ENCODE results near the gene DNAH1. TPM values are rescaled to one million over a fixed set of nuclear protein-coding genes. Genes with fewer than 3 reads are reported as not detected.
A peak's percentile ranks its signal among the peaks of the same experiment; 100 is the strongest.

DNAH1 gene
- total RNA-seq, 2 donors from 2014 or later, result 7.0 to 9.1 TPM

DNA sequence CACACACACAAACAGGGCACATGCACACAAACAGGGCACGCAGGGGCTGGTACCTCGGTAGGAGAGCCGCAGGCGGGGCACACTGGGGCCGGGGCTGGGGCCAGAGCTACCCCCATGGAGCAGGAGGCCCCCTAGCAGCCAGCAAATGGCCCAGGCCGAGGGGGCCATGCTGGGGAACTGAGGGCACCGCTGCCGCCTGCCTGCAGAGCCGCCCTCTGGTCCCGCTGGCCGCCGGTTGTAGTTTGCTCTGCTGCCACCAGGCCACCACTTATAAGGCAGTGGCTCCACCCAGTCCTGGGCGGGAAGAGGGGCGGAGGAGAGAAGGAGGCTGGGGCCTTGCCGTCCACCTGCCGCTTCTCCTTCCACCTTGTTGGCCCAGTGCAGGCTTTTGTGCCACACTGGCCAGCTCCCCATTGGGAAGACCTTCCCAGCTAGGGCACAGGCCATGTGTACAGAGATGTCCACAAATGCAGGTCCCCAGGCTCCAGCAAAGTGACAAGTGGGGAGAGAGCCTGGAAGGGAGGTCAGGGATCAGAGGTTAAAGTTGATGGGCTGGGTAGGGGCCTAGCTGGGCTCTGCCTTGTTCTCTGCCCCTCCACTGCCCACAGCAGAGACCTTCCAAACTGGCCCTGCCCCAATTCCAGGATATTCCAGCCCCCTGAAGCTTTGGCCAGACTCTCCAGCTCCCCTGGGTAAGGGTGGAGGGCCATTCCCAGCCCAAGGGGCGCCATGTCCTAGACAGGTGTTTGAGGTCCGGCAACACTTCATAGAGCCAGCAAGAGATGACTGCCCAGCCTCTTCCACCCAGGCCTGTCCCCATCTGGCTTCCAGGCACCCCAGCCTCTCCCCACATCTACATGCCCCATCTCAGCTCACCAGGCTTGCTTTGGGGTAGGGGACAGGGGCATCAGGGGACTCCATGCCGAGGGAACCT, 129.0 kb downstream of the DNAH1 start, which contains the start of gene SEMA3G:
Gene SEMA3G (minus strand): TSS at position 244 of the 934 bp plus-strand sequence. CDS start 76 bp downstream, at position 168.
- DNase-seq, result peak; percentile 81
- Histone ChIP-seq H3K27me3 (no peaks in the 10 kb centered on the region), H3K4me1 (no peaks in the 10 kb centered on the region), H3K9me3 (no peaks in the 10 kb centered on the region), H3K9ac (ENCODE audit: low read depth in 2 of 2, low read length in 2 of 2) (no peak within 1 kb of the TSS), H3K36me3 (no peaks in the 10 kb centered on the region), H3K27ac (no peak within 1 kb of the TSS), H3K4me3 (no peak within 1 kb of the TSS)
- TF ChIP-seq CTCF (IDR thresholded peaks at IDR 0.05), result peak; percentile 60
- intact Hi-C loops (cut with DNase I), result loop anchor here (5.0 kb wide), 1 partner anchor 213 kb away; no protein-coding TSS in a partner anchor

DNA sequence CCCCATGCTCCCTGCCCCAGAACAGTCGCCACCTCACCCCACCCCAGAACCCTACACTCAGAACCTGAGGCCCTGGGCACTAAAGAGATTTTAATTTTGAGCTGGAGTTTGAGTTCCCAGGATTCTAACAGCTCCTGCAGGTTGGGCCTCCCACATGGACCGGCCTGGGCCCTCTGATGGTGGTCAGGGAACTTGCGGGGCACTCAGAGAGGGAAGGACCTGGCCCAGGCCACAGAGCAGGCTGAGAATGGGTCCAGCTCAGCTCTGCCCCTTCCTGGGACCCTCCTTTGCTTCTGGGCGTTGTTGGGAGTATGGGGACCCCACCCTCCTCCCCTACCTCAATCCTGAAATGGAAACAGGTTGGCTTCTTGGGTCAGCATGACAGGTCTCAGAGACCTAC, 129.9 kb downstream of the DNAH1 start:
- intact Hi-C loops (cut with DNase I), result loop anchor here (2.0 to 5.0 kb wide), 2 partner anchors 17 to 214 kb away; no protein-coding TSS in a partner anchor
- Histone ChIP-seq H3K4me1 (no peaks in the 10 kb centered on the region), H3K27ac (no peak overlapping the region), H3K4me3 (no peak overlapping the region), H3K27me3 (no peaks in the 10 kb centered on the region), H3K9ac (ENCODE audit: low read depth in 2 of 2, low read length in 2 of 2) (no peak overlapping the region), H3K36me3 (no peaks in the 10 kb centered on the region), H3K9me3 (no peaks in the 10 kb centered on the region)
- no peak for DNase-seq
- no peak for TF ChIP-seq CTCF (IDR thresholded peaks at IDR 0.05)

GRCh38 chr3:52446631-52447511, 130.8 kb downstream of the DNAH1 start:
- no peaks in the 10 kb centered on the region for H3K4me1 ChIP-seq
- H3K9ac ChIP-seq (ENCODE audit: low read depth in 2 of 2, low read length in 2 of 2), result peak overlapping the region in 1 of 2 donors; percentile 5
- intact Hi-C loops (cut with DNase I), result loop anchor here (2.0 to 5.0 kb wide), 2 partner anchors 18 to 215 kb away; no protein-coding TSS in a partner anchor
- no peak overlapping the region for H3K27ac ChIP-seq
- peak; percentile 100 for TF ChIP-seq CTCF (IDR thresholded peaks at IDR 0.05)
- no peaks in the 10 kb centered on the region for H3K27me3 ChIP-seq
- no peaks in the 10 kb centered on the region for H3K36me3 ChIP-seq
- H3K4me3 ChIP-seq, result no peak overlapping the region
- DNase-seq, result peak; percentile 69
- no peaks in the 10 kb centered on the region for H3K9me3 ChIP-seq

DNA sequence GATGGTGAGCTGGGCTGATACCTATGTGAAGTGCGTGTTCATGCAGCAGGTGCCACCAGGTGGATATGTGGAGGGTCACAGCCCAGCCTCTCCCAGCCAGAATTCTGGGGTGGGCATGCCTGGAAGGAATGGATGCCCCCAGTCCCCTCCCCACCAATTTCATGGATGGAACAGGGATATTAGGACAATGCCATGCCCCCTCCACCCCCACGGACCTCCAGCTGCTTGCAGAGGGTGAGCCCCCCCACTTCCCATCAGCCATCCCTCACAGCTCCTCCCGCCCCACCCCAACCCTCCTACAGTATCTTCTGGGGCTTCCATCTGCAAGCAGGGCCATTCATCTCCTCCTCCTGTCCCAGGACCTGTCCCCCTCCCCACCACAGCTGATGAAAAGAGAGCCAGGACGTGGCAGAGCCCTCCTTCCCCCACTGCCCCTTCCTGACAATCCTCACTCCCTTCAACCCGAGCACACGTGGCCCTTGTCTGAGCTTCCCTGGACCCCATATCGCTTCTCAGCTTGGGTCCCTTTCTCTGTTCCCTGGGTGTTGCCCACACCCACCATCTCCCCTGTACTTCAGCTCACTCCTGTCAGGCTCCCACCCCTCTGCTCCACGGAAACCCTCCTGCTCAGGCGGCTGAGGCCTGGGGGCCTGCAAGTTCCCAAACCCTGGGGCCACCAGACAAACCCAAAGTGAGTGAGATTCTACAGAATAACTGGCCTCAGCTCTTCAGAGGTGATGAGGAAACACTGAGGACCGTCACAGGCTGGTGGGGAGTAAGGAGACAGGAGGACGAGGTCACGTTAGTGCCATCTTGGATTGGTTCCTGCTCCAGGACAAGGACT, 131.6 kb downstream of the DNAH1 start:
- TF ChIP-seq CTCF (IDR thresholded peaks at IDR 0.05), result no peak
- H3K4me3 ChIP-seq, result no peak overlapping the region
- H3K9ac ChIP-seq (ENCODE audit: low read depth in 2 of 2, low read length in 2 of 2), result no peak overlapping the region
- no peaks in the 10 kb centered on the region for H3K4me1 ChIP-seq
- no peaks in the 10 kb centered on the region for H3K9me3 ChIP-seq
- DNase-seq, result no peak
- no peaks in the 10 kb centered on the region for H3K27me3 ChIP-seq
- no peak overlapping the region for H3K27ac ChIP-seq
- H3K36me3 ChIP-seq, result no peaks in the 10 kb centered on the region
- intact Hi-C loops (cut with DNase I), result loop anchor here (2.0 to 5.0 kb wide), 2 partner anchors 19 to 215 kb away; no protein-coding TSS in a partner anchor

Small RNA genes within 50 kb of the gene (microRNA-seq; reads per million reads assigned to microRNA genes)
- gene MIR135A1 (2.2 reads per million), gene MIRLET7G (116,417 reads per million, percentile 100 among the genes with 10 or more reads in this experiment)

Other genes with a start within 250 kb of the DNAH1 start
- gene POC1A, start 161.9 kb upstream of the DNAH1 start, total RNA-seq, result 10 to 100 TPM in 1 of 2 donors, 1 to 10 TPM in 1; 7.6 to 33.7 TPM
- 100 to 1,000 TPM in 1 of 2 donors, 10 to 100 TPM in 1; 90.6 to 103 TPM for gene ALAS1, start 118.2 kb upstream of the DNAH1 start, total RNA-seq
- gene TLR9, start 90.7 kb upstream of the DNAH1 start, total RNA-seq, result under 1 TPM; 0.25 to 0.27 TPM
- 10 to 100 TPM; 44.2 to 45.0 TPM for gene TWF2, start 77.2 kb upstream of the DNAH1 start, total RNA-seq
- gene PPM1M, start 70.6 kb upstream of the DNAH1 start, total RNA-seq, result 1 to 10 TPM; 5.4 to 8.1 TPM
- 10 to 100 TPM; 65.7 to 67.0 TPM for gene WDR82, start 37.7 kb upstream of the DNAH1 start, total RNA-seq
- 10 to 100 TPM; 45.2 to 63.2 TPM for gene GLYCTK, start 28.5 kb upstream of the DNAH1 start, total RNA-seq
- gene BAP1, start 93.7 kb downstream of the DNAH1 start, total RNA-seq, result 10 to 100 TPM; 65.6 to 95.1 TPM
- gene PHF7, start 94.3 kb downstream of the DNAH1 start, total RNA-seq, result 10 to 100 TPM in 1 of 2 donors, 1 to 10 TPM in 1; 8.7 to 10.9 TPM
- gene SEMA3G, start 128.8 kb downstream of the DNAH1 start, total RNA-seq, result 1 to 10 TPM; 2.4 to 2.6 TPM
- gene TNNC1, start 137.7 kb downstream of the DNAH1 start, total RNA-seq, result 1 to 10 TPM; 1.1 to 1.5 TPM
- 10 to 100 TPM; 43.2 to 60.5 TPM for gene NISCH, start 139.3 kb downstream of the DNAH1 start, total RNA-seq
- gene STAB1, start 179.0 kb downstream of the DNAH1 start, total RNA-seq, result 10 to 100 TPM; 41.1 to 46.5 TPM
- 10 to 100 TPM; 12.5 to 49.1 TPM for gene NT5DC2, start 217.5 kb downstream of the DNAH1 start, total RNA-seq
- 10 to 100 TPM in 1 of 2 donors, 1 to 10 TPM in 1; 9.0 to 11.3 TPM for gene UQCC5, start 220.3 kb downstream of the DNAH1 start, total RNA-seq

Measured in colonic mucosa (tissue), 4 donors.